Right lobe of liver (tissue), 6 donors: ENCODE measurements around the gene GABRG3. TPM values are rescaled to one million over a fixed set of nuclear protein-coding genes. Genes with fewer than 3 reads are reported as not detected.

Experiments
- ATAC-seq, 4 donors: fragments of 200-7000 bp; cut with Tn5 transposase; one replicate each; pipeline ENCODE4 v1.9.1; 2020; ENCODE audit warnings: mild to moderate bottlenecking in 4 of 4, moderate library complexity in 4 of 4
- DNase-seq, 3 donors: peaks; one replicate each; pipeline ENCODE4 v3.0.0-alpha.2; 2020
- H3K27ac ChIP-seq, 3 donors: fragments of 200-600 bp; one replicate each; pipeline ENCODE4 v1.8.0; 2022
- H3K27me3 ChIP-seq, 2 donors: fragments of 200-600 bp; one replicate each; pipeline ENCODE4 v1.8.0; 2022
- H3K36me3 ChIP-seq, 4 donors: fragments of 200-600 bp; sonication (generic) in 1 of 4; one replicate each; pipeline versions ENCODE4 v1.5.1 to v1.8.0; 2017 to 2022; ENCODE audit warnings: control low read depth in 1 of 4
- H3K4me1 ChIP-seq, 4 donors: fragments of 200-600 bp; sonication (generic) in 1 of 4; one replicate each; pipeline versions ENCODE4 v1.5.1 to v1.8.0; 2017 to 2022; ENCODE audit warnings: control low read depth in 1 of 4
- H3K4me3 ChIP-seq, 3 donors: fragments of 200-600 bp; one replicate each; pipeline ENCODE4 v1.8.0; 2022
- H3K9me3 ChIP-seq, 4 donors: fragments of 200-600 bp; sonication (generic) in 1 of 4; one replicate each; pipeline versions ENCODE4 v1.5.1 to v1.8.0; 2017 to 2022; ENCODE audit warnings: control low read depth in 1 of 4
- CTCF ChIP-seq, 4 donors: fragments of 200-600 bp in 3 of 4; fragments of 450-650 bp in 1 of 4; IDR thresholded peaks; one replicate each; pipeline versions ENCODE4 v1.5.1 to v1.8.0; 2016 to 2022; ENCODE audit warnings: antibody characterized with exemption in 4 of 4, mild to moderate bottlenecking in 2 of 4
- POLR2A ChIP-seq: fragments of 450-650 bp; IDR thresholded peaks from one replicate; pipeline ENCODE4 v1.6.1; 2017; ENCODE audit warnings: antibody characterized with exemption, mild to moderate bottlenecking
- WGBS: methylation state at CpG from one replicate; pipeline ENCODE4 v1.1.6; 2018; ENCODE audit warnings: low coverage, low lambda C conversion rate; ENCODE audit not compliant: insufficient coverage; ENCODE audit errors: missing lambda C conversion rate; 5-methylcytosine and 5-hydroxymethylcytosine counted together
- intact Hi-C, 2 donors: fragments of 100-400 bp; cut with DNase I; formaldehyde crosslinking; loops; one replicate each; pipeline versions ENCODE4 v1.11.2 to v1.14.1; 2022
- total RNA-seq, 6 experiments: library from RNA; depleted of rRNA in 2 of 6; stranded (reverse); fragments of >200 nt in 2 of 6; fragmentation: NEBNext Ultra II Directional in 3 of 6; extraction: Animal tissue kit (Norgen Biotek cat#: 25700) in 3 of 6; gene quantifications; one replicate each; pipeline versions ENCODE4 v1.1.0 to v1.2.4, GENCODE V29; 2016 to 2023
- donor health status: DM: no; HTN: yes; CAD: no.
- donor health status: DM: no; HTN: no; CAD: no.
- donor health status: DM: no; HTN: no; CAD: no.
- donor health status: DM: no; HTN: yes; CAD: no.
- donor health status: DM: no; HTN: yes; CAD: no.

The GABRG3 gene
- total RNA-seq, 6 experiments from 2014 or later = 0.18 TPM; not detected in 5

GRCh38 chr15:27095886-27096624 is 125.1 kb downstream of the GABRG3 start:
- H3K4me3 ChIP-seq = no peak overlapping the region
- H3K9me3 ChIP-seq = no peaks in the 10 kb centered on the region
- no peaks in the 10 kb centered on the region for H3K27me3 ChIP-seq
- 28% methylated on average over 6 of the region's 8 CpGs for WGBS
- no peaks in the 10 kb centered on the region for H3K36me3 ChIP-seq
- H3K4me1 ChIP-seq = no peaks in the 10 kb centered on the region
- intact Hi-C loops = no loop called here
- DNase-seq = no peak
- no peak for ATAC-seq
- TF ChIP-seq POLR2A = no peak
- no peak for TF ChIP-seq CTCF (IDR thresholded peaks at IDR 0.05)
- no peak overlapping the region for H3K27ac ChIP-seq

- H3K4me3 ChIP-seq = no peak overlapping the region
- H3K36me3 ChIP-seq = no peaks in the 10 kb centered on the region
- H3K9me3 ChIP-seq = no peaks in the 10 kb centered on the region
- TF ChIP-seq POLR2A (no peak), CTCF (IDR thresholded peaks at IDR 0.05) (no peak)
- no peaks in the 10 kb centered on the region for H3K27me3 ChIP-seq
- H3K27ac ChIP-seq = no peak overlapping the region
- no peaks in the 10 kb centered on the region for H3K4me1 ChIP-seq
- 67% methylated on average over 3 of the region's 3 CpGs for WGBS
- no peak for ATAC-seq
- DNase-seq = no peak
- intact Hi-C loops = no loop called here
These were observed 126.5 kb downstream of the GABRG3 start for GRCh38 chr15:27097506-27097905.

- H3K27me3 ChIP-seq = no peaks in the 10 kb centered on the region
- intact Hi-C loops = no loop called here
- WGBS = 63% methylated on average over 9 of the region's 9 CpGs
- no peak overlapping the region for H3K27ac ChIP-seq
- H3K4me1 ChIP-seq = no peaks in the 10 kb centered on the region
- no peak for TF ChIP-seq CTCF (IDR thresholded peaks at IDR 0.05)
- no peak for TF ChIP-seq POLR2A
- DNase-seq = no peak
- no peaks in the 10 kb centered on the region for H3K9me3 ChIP-seq
- H3K4me3 ChIP-seq = no peak overlapping the region
- ATAC-seq = no peak
- no peaks in the 10 kb centered on the region for H3K36me3 ChIP-seq
These were observed 131.0 kb downstream of the GABRG3 start for GRCh38 chr15:27101982-27102381.

- TF ChIP-seq POLR2A = no peak
- Histone ChIP-seq H3K27ac (no peak overlapping the region), H3K36me3 (no peaks in the 10 kb centered on the region), H3K4me1 (no peaks in the 10 kb centered on the region), H3K4me3 (no peak overlapping the region), H3K27me3 (no peaks in the 10 kb centered on the region), H3K9me3 (no peaks in the 10 kb centered on the region)
- intact Hi-C loops = no loop called here
- DNase-seq (no peak), ATAC-seq (no peak)
- WGBS = 58% methylated on average over 4 of the region's 4 CpGs
These were observed 140.3 kb downstream of the GABRG3 start for GRCh38 chr15:27111323-27111722.

GRCh38 chr15:27114473-27114872 is 143.5 kb downstream of the GABRG3 start:
- no peak for TF ChIP-seq CTCF (IDR thresholded peaks at IDR 0.05)
- TF ChIP-seq POLR2A = no peak
- DNase-seq (no peak), ATAC-seq (no peak)
- Histone ChIP-seq H3K27ac (no peak overlapping the region), H3K36me3 (no peaks in the 10 kb centered on the region), H3K4me3 (no peak overlapping the region), H3K4me1 (no peaks in the 10 kb centered on the region), H3K27me3 (no peaks in the 10 kb centered on the region), H3K9me3 (no peaks in the 10 kb centered on the region)
- WGBS = 83% methylated on average over 1 of the region's 1 CpG
- intact Hi-C loops = no loop called here
